SKM-1 (cell line): Measurements from ENCODE around the gene CCDC121.

Experiments
- DNase-seq: peaks from one replicate; lab custom pipeline; 2025; ENCODE audit not compliant: unreplicated experiment; lab: John Stamatoyannopoulos, UW

CCDC121 gene

GRCh38 chr2:27628767-27629709, at the start of gene CCDC121, which contains the start of gene GPN1:
TSS of gene CCDC121 (minus strand) at chr2:27629012. CDS start at chr2:27627799, 1,213 bp downstream.
TSS of gene GPN1 (plus strand) at chr2:27629050. CDS start at chr2:27629059, 9 bp downstream.
- DNase-seq = peak; percentile 79

GRCh38 chr2:27672723-27673486, 44.1 kb upstream of the CCDC121 start:
- no peak for DNase-seq

- DNase-seq = no peak
Measured at GRCh38 chr2:27671235-27671634, 42.4 kb upstream of the CCDC121 start.

GRCh38 chr2:27667446-27667845, 38.6 kb upstream of the CCDC121 start:
- DNase-seq = no peak

GRCh38 chr2:27664622-27665363, 36.0 kb upstream of the CCDC121 start:
- no peak for DNase-seq

- DNase-seq = no peak
Measured at GRCh38 chr2:27664154-27664574, 35.4 kb upstream of the CCDC121 start.

GRCh38 chr2:27663285-27664153, 34.7 kb upstream of the CCDC121 start, which contains the start of the genes SLC4A1AP and SUPT7L:
TSS of gene SLC4A1AP (plus strand) at chr2:27663889. CDS start at chr2:27663915, 26 bp downstream.
TSS of gene SUPT7L (minus strand) at chr2:27663614. CDS start at chr2:27662192, 1,422 bp downstream.
- DNase-seq = peak; percentile 82

GRCh38 chr2:27661371-27661770, 32.6 kb upstream of the CCDC121 start:
- DNase-seq = no peak

- no peak for DNase-seq
Measured at GRCh38 chr2:27655155-27655951, 26.5 kb upstream of the CCDC121 start.

GRCh38 chr2:27653397-27653796, 24.6 kb upstream of the CCDC121 start:
- no peak for DNase-seq

GRCh38 chr2:27652790-27653189, 24.0 kb upstream of the CCDC121 start:
- no peak for DNase-seq

GRCh38 chr2:27652341-27652740, 23.5 kb upstream of the CCDC121 start:
- DNase-seq = no peak

GRCh38 chr2:27651056-27651455, 22.2 kb upstream of the CCDC121 start:
- DNase-seq = no peak

- no peak for DNase-seq
Measured at GRCh38 chr2:27647737-27648136, 18.9 kb upstream of the CCDC121 start.

GRCh38 chr2:27647289-27647688, 18.5 kb upstream of the CCDC121 start:
- no peak for DNase-seq

GRCh38 chr2:27645197-27645596, 16.4 kb upstream of the CCDC121 start:
- DNase-seq = no peak

- no peak for DNase-seq
Measured at GRCh38 chr2:27640722-27641245, 12.0 kb upstream of the CCDC121 start.

GRCh38 chr2:27638709-27639108, 9.9 kb upstream of the CCDC121 start:
- DNase-seq = no peak
